ENCODE results near the gene MOB1A.

GRCh38 chr2:74137651-74138599 lies 40.8 kb downstream of the MOB1A start:
- TF ChIP-seq CTCF (IDR thresholded peaks at IDR 0.05) = no peak
- no peak for TF ChIP-seq CREB1 (CRISPR knock-in tag; IDR thresholded peaks at IDR 0.05)
- no peak for TF ChIP-seq ATF1 (CRISPR knock-in tag; IDR thresholded peaks at IDR 0.05)
- TF ChIP-seq SMAD4 (CRISPR knock-in tag; IDR thresholded peaks at IDR 0.05) = no peak
- TF ChIP-seq, protein P1, sequence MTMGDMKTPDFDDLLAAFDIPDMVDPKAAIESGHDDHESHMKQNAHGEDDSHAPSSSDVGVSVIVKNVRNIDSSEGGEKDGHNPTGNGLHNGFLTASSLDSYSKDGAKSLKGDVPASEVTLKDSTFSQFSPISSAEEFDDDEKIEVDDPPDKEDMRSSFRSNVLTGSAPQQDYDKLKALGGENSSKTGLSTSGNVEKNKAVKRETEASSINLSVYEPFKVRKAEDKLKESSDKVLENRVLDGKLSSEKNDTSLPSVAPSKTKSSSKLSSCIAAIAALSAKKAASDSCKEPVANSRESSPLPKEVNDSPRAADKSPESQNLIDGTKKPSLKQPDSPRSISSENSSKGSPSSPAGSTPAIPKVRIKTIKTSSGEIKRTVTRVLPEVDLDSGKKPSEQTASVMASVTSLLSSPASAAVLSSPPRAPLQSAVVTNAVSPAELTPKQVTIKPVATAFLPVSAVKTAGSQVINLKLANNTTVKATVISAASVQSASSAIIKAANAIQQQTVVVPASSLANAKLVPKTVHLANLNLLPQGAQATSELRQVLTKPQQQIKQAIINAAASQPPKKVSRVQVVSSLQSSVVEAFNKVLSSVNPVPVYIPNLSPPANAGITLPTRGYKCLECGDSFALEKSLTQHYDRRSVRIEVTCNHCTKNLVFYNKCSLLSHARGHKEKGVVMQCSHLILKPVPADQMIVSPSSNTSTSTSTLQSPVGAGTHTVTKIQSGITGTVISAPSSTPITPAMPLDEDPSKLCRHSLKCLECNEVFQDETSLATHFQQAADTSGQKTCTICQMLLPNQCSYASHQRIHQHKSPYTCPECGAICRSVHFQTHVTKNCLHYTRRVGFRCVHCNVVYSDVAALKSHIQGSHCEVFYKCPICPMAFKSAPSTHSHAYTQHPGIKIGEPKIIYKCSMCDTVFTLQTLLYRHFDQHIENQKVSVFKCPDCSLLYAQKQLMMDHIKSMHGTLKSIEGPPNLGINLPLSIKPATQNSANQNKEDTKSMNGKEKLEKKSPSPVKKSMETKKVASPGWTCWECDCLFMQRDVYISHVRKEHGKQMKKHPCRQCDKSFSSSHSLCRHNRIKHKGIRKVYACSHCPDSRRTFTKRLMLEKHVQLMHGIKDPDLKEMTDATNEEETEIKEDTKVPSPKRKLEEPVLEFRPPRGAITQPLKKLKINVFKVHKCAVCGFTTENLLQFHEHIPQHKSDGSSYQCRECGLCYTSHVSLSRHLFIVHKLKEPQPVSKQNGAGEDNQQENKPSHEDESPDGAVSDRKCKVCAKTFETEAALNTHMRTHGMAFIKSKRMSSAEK (CRISPR knock-in tag; IDR thresholded peaks at IDR 0.05; ENCODE audit: borderline replicate concordance) = no peak
- no peak for TF ChIP-seq JAZF1 (CRISPR knock-in tag; IDR thresholded peaks at IDR 0.05)
- TF ChIP-seq ZNF671 (CRISPR knock-in tag; IDR thresholded peaks at IDR 0.05) = no peak
- TF ChIP-seq, protein P2, sequence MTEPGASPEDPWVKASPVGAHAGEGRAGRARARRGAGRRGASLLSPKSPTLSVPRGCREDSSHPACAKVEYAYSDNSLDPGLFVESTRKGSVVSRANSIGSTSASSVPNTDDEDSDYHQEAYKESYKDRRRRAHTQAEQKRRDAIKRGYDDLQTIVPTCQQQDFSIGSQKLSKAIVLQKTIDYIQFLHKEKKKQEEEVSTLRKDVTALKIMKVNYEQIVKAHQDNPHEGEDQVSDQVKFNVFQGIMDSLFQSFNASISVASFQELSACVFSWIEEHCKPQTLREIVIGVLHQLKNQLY (CRISPR knock-in tag; IDR thresholded peaks at IDR 0.05) = no peak
- TF ChIP-seq MAX (CRISPR knock-in tag; IDR thresholded peaks at IDR 0.05) = no peak
- TF ChIP-seq ZNF138 (CRISPR knock-in tag; conservative IDR thresholded peaks at IDR 0.05) = no peak
- no peak for TF ChIP-seq TEAD4 (CRISPR knock-in tag; IDR thresholded peaks at IDR 0.05)
